CD14-positive monocyte (primary cell): ENCODE data around the gene FNDC3B. TPM values are rescaled to one million over a fixed set of nuclear protein-coding genes. Genes with fewer than 3 reads are reported as not detected.

Experiments used
- DNase-seq, 3 donors: peaks; one replicate each; pipeline ENCODE4 v3.0.0-alpha.2; 2011 to 2022
- H2AFZ ChIP-seq: 2 replicates; pipeline ENCODE4 v1.6.0; 2012; ENCODE audit warnings: mild to moderate bottlenecking, low read depth, low read length, inconsistent platforms; ENCODE audit not compliant: insufficient read depth, poor library complexity, severe bottlenecking
- H3K27ac ChIP-seq, 2 donors: 1 replicate in 1 of 2; 2 replicates in 1 of 2; pipeline ENCODE4 v1.5.1; 2012 to 2013; ENCODE audit warnings: low read length in 2 of 2, control low read depth in 1 of 2, inconsistent platforms in 1 of 2, low read depth in 1 of 2, mild to moderate bottlenecking in 1 of 2
- H3K27me3 ChIP-seq, 2 donors: one replicate each; pipeline versions ENCODE4 v1.6.0 to v1.6.1; 2011 to 2013; ENCODE audit warnings: low read length in 2 of 2; ENCODE audit not compliant: control insufficient read depth in 2 of 2, insufficient read depth in 2 of 2
- H3K36me3 ChIP-seq, 2 donors: replicated peaks in 1 of 2; 1 replicate in 1 of 2; 2 replicates in 1 of 2; pipeline versions ENCODE4 v1.5.1 to v1.6.1; 2012 to 2013; ENCODE audit warnings: low read length in 2 of 2, control low read depth in 1 of 2, inconsistent platforms in 1 of 2, mild to moderate bottlenecking in 1 of 2; ENCODE audit not compliant: insufficient read depth in 2 of 2, control insufficient read depth in 1 of 2
- H3K4me1 ChIP-seq, 2 donors: 1 replicate in 1 of 2; 2 replicates in 1 of 2; pipeline versions ENCODE4 v1.5.1 to v1.6.1; 2012 to 2013; ENCODE audit warnings: low read length in 2 of 2, control low read depth in 1 of 2, inconsistent platforms in 1 of 2, mild to moderate bottlenecking in 1 of 2, moderate library complexity in 1 of 2; ENCODE audit not compliant: insufficient read depth in 2 of 2, control insufficient read depth in 1 of 2
- H3K4me2 ChIP-seq: replicated peaks from 2 replicates; pipeline ENCODE3; 2012; ENCODE audit warnings: low read length, moderate library complexity, mild to moderate bottlenecking; ENCODE audit not compliant: poor library complexity, severe bottlenecking; ENCODE audit errors: extremely low read depth
- H3K4me3 ChIP-seq, 3 experiments: fragments of 200-600 bp in 1 of 3; sonication (generic) in 1 of 3; replicated peaks in 1 of 3; 1 replicate in 2 of 3; 2 replicates in 1 of 3; pipeline ENCODE4 v1.5.1; 2011 to 2013; ENCODE audit warnings: low read length in 3 of 3, mild to moderate bottlenecking in 3 of 3, control low read depth in 2 of 3, low read depth in 2 of 3, inconsistent platforms in 1 of 3, moderate library complexity in 1 of 3
- H3K79me2 ChIP-seq: 2 replicates; pipeline ENCODE4 v1.6.0; 2012; ENCODE audit warnings: mild to moderate bottlenecking, control low read depth, inconsistent platforms, low read length, moderate library complexity; ENCODE audit not compliant: insufficient read depth
- H3K9ac ChIP-seq: 2 replicates; pipeline ENCODE4 v1.6.0; 2017; ENCODE audit warnings: low read length, mild to moderate bottlenecking; ENCODE audit not compliant: insufficient read depth, poor library complexity, severe bottlenecking
- H3K9me3 ChIP-seq, 2 donors: replicated peaks in 1 of 2; 1 replicate in 1 of 2; 2 replicates in 1 of 2; pipeline versions ENCODE4 v1.5.1 to v1.6.1; 2012 to 2013; ENCODE audit warnings: low read length in 2 of 2, control low read depth in 1 of 2; ENCODE audit not compliant: control insufficient read depth in 1 of 2, insufficient read depth in 1 of 2
- H4K20me1 ChIP-seq: 2 replicates; pipeline ENCODE4 v1.6.0; 2012; ENCODE audit warnings: mild to moderate bottlenecking, low read length, control low read depth, moderate library complexity; ENCODE audit not compliant: insufficient read depth
- H3K27ac Mint-ChIP-seq, 7 donors: one replicate each; pipeline ENCODE4 v1.8.0; 2020; ENCODE audit warnings: mild to moderate bottlenecking in 7 of 7, mixed read lengths in 7 of 7, moderate library complexity in 6 of 7, inconsistent platforms in 2 of 7
- H3K27me3 Mint-ChIP-seq, 3 donors: one replicate each; pipeline ENCODE4 v1.8.0; 2021 to 2022; ENCODE audit warnings: low read depth in 3 of 3, mild to moderate bottlenecking in 3 of 3, mixed read lengths in 3 of 3, moderate library complexity in 3 of 3, inconsistent platforms in 1 of 3
- H3K36me3 Mint-ChIP-seq, 2 donors: one replicate each; pipeline ENCODE4 v1.8.0; 2020; ENCODE audit warnings: mixed read lengths in 2 of 2, inconsistent platforms in 1 of 2, mild to moderate bottlenecking in 1 of 2
- H3K4me1 Mint-ChIP-seq: one replicate; pipeline ENCODE4 v1.8.0; 2020; ENCODE audit warnings: mild to moderate bottlenecking, mixed read lengths
- H3K4me3 Mint-ChIP-seq, 2 donors: one replicate each; pipeline ENCODE4 v1.8.0; 2020; ENCODE audit warnings: mild to moderate bottlenecking in 2 of 2, mixed read lengths in 2 of 2, moderate library complexity in 1 of 2
- H3K9me3 Mint-ChIP-seq, 7 donors: one replicate each; pipeline ENCODE4 v1.8.0; 2020 to 2022; ENCODE audit warnings: mixed read lengths in 7 of 7, mild to moderate bottlenecking in 6 of 7, moderate library complexity in 6 of 7, inconsistent platforms in 2 of 7
- CTCF ChIP-seq: fragments of 200-600 bp; IDR thresholded peaks from one replicate; pipeline ENCODE4 v1.8.0; 2022; ENCODE audit warnings: antibody characterized with exemption, mild to moderate bottlenecking
- WGBS: methylation state at CpG from one replicate; pipeline ENCODE4 v1.1.5; 2013; ENCODE audit warnings: missing lambda C conversion rate; ENCODE audit not compliant: insufficient coverage; 5-methylcytosine and 5-hydroxymethylcytosine counted together
- intact Hi-C, 2 donors: fragments of 100-400 bp; cut with micrococcal nuclease; formaldehyde crosslinking; loops; one replicate each; pipeline versions ENCODE4 v1.15.0 to v1.15.1; 2023
- polyA plus RNA-seq, 3 donors: library from polyadenylated mRNA; depleted of rRNA in 1 of 3; unstranded in 2 of 3; stranded (reverse) in 1 of 3; fragments of 300-500 nt in 2 of 3; fragments of >200 nt in 1 of 3; fragmentation: Illumina TruSeq in 2 of 3; gene quantifications; 1 replicate in 2 of 3; 2 replicates in 1 of 3; pipeline ENCODE4 v1.2.3, GENCODE V29; 2012 to 2021

Gene FNDC3B
- polyA plus RNA-seq, 3 donors, result 19.6 to 36.1 (median 25.7) TPM

- H3K27me3 ChIP-seq, result no peaks in the 10 kb centered on the region
- peaks cover 58% of the 10 kb centered on the region for H3K79me2 ChIP-seq
- no peak overlapping the region for H2AFZ ChIP-seq
- peaks cover 68% of the 10 kb centered on the region for H4K20me1 ChIP-seq
- no peak for TF ChIP-seq CTCF
- intact Hi-C loops, result no loop called here
- peaks cover 4 to 10% of the 10 kb centered on the region in 2 donors for H3K4me1 ChIP-seq
- Mint-ChIP-seq H3K27me3 (peaks cover 0 to 1% (median 0%) of the 10 kb centered on the region in 3 donors), H3K36me3 (peaks cover 76 to 85% of the 10 kb centered on the region in 2 donors), H3K9me3 (no peaks in the 10 kb centered on the region), H3K27ac (peak overlapping the region in 1 of 7 donors; percentile 12), H3K4me3 (no peak overlapping the region), H3K4me1 (peaks cover 26% of the 10 kb centered on the region)
- H3K9me3 ChIP-seq, result no peaks in the 10 kb centered on the region
- no CpG with 5 or more reads among the region's 4 CpGs for WGBS
- H3K36me3 ChIP-seq, result peaks cover 49 to 84% of the 10 kb centered on the region in 2 donors
- no peak overlapping the region for H3K4me3 ChIP-seq
- no peak overlapping the region for H3K9ac ChIP-seq
- DNase-seq, result no peak
- no peak overlapping the region for H3K4me2 ChIP-seq
- H3K27ac ChIP-seq, result no peak overlapping the region
Measured at GRCh38 chr3:172285844-172286243, 246.5 kb downstream of the FNDC3B start.

GRCh38 chr3:172286548-172287148 lies 247.3 kb downstream of the FNDC3B start:
- Histone ChIP-seq H3K27me3 (no peaks in the 10 kb centered on the region), H3K4me2 (no peak overlapping the region), H3K9ac (no peak overlapping the region), H3K79me2 (peaks cover 56% of the 10 kb centered on the region), H3K27ac (no peak overlapping the region), H2AFZ (no peak overlapping the region), H4K20me1 (peaks cover 62% of the 10 kb centered on the region), H3K4me3 (no peak overlapping the region), H3K4me1 (peaks cover 4 to 10% of the 10 kb centered on the region in 2 donors), H3K9me3 (no peaks in the 10 kb centered on the region), H3K36me3 (peaks cover 53 to 88% of the 10 kb centered on the region in 2 donors)
- Mint-ChIP-seq H3K9me3 (no peaks in the 10 kb centered on the region), H3K27me3 (peaks cover 0 to 1% (median 0%) of the 10 kb centered on the region in 3 donors), H3K4me1 (peaks cover 26% of the 10 kb centered on the region), H3K4me3 (peak overlapping the region in 1 of 2 donors; percentile 14), H3K27ac (peak overlapping the region in 5 of 7 donors; percentile 6 to 76 (median 18)), H3K36me3 (peaks cover 75 to 85% of the 10 kb centered on the region in 2 donors)
- no peak for DNase-seq
- intact Hi-C loops, result no loop called here
- WGBS, result 100% methylated on average over 3 of the region's 3 CpGs
- no peak for TF ChIP-seq CTCF
